Neuronal stem cell (in vitro differentiated cells): ENCODE results near the gene ZNF816.
A peak's percentile ranks its signal among the peaks of the same experiment; 100 is the strongest.

Source experiments
- DNase-seq: peaks from one replicate; pipeline ENCODE4 v3.0.0-alpha.2; 2013; ENCODE audit warnings: low spot score
- H2AFZ ChIP-seq: one replicate; pipeline ENCODE4 v1.6.1; 2013; ENCODE audit warnings: mild to moderate bottlenecking, low read length, inconsistent platforms
- H2AK5ac ChIP-seq: 2 replicates; pipeline ENCODE4 v1.6.1; 2013; ENCODE audit warnings: low read depth, mild to moderate bottlenecking, inconsistent platforms, low read length, moderate library complexity, mixed read lengths
- H2BK120ac ChIP-seq: 2 replicates; pipeline ENCODE4 v1.6.1; 2013; ENCODE audit warnings: low read depth, mild to moderate bottlenecking, inconsistent platforms, low read length, moderate library complexity, mixed read lengths
- H2BK12ac ChIP-seq: one replicate; pipeline ENCODE4 v1.6.1; 2013; ENCODE audit warnings: low read length, inconsistent platforms
- H2BK15ac ChIP-seq: 2 replicates; pipeline ENCODE4 v1.6.1; 2013; ENCODE audit warnings: mild to moderate bottlenecking, low read length, inconsistent platforms, mixed read lengths
- H2BK5ac ChIP-seq: one replicate; pipeline ENCODE4 v1.6.1; 2013; ENCODE audit warnings: inconsistent platforms, mild to moderate bottlenecking, low read length, moderate library complexity
- H3K14ac ChIP-seq: one replicate; pipeline ENCODE4 v1.6.1; 2013; ENCODE audit warnings: low read length, inconsistent platforms
- H3K18ac ChIP-seq: 2 replicates; pipeline ENCODE4 v1.6.1; 2013; ENCODE audit warnings: low read length, inconsistent platforms
- H3K23ac ChIP-seq: 2 replicates; pipeline ENCODE4 v1.6.1; 2013; ENCODE audit warnings: low read depth, mild to moderate bottlenecking, mixed read lengths, low read length, inconsistent platforms; ENCODE audit not compliant: poor library complexity
- H3K27ac ChIP-seq: replicated peaks from 3 replicates; pipeline ENCODE4 v1.5.1; 2013; ENCODE audit warnings: low read length, inconsistent platforms
- H3K27me3 ChIP-seq, 3 experiments: 2 replicates each; pipeline ENCODE4 v1.6.1; 2013; ENCODE audit warnings: low read length in 3 of 3, mild to moderate bottlenecking in 2 of 3, inconsistent platforms in 1 of 3, low read depth in 1 of 3, mixed read lengths in 1 of 3, moderate library complexity in 1 of 3; ENCODE audit not compliant: control insufficient read depth in 3 of 3, insufficient read depth in 3 of 3
- H3K36me3 ChIP-seq, 2 donors: replicated peaks in 1 of 2; 2 replicates each; pipeline ENCODE4 v1.6.1; 2013; ENCODE audit warnings: low read length in 2 of 2; ENCODE audit not compliant: control insufficient read depth in 2 of 2, insufficient read depth in 2 of 2
- H3K4ac ChIP-seq: 2 replicates; pipeline ENCODE4 v1.6.1; 2013; ENCODE audit warnings: inconsistent platforms, mild to moderate bottlenecking, low read length, moderate library complexity
- H3K4me1 ChIP-seq, 2 donors: 1 replicate in 1 of 2; 2 replicates in 1 of 2; pipeline ENCODE4 v1.6.1; 2013; ENCODE audit warnings: low read length in 2 of 2, low read depth in 1 of 2; ENCODE audit not compliant: control insufficient read depth in 2 of 2, insufficient read depth in 1 of 2
- H3K4me2 ChIP-seq: one replicate; pipeline ENCODE4 v1.6.1; 2013; ENCODE audit warnings: mild to moderate bottlenecking, low read length, inconsistent platforms; ENCODE audit not compliant: insufficient read depth, poor library complexity, severe bottlenecking
- H3K4me3 ChIP-seq, 2 donors: 2 replicates each; pipeline ENCODE4 v1.5.1; 2013; ENCODE audit warnings: low read length in 2 of 2, mild to moderate bottlenecking in 2 of 2, inconsistent platforms in 1 of 2, moderate library complexity in 1 of 2
- H3K79me1 ChIP-seq: one replicate; pipeline ENCODE4 v1.6.1; 2013; ENCODE audit warnings: low read depth, mild to moderate bottlenecking, inconsistent platforms, low read length, moderate library complexity
- H3K9ac ChIP-seq: one replicate; pipeline ENCODE4 v1.6.1; 2013; ENCODE audit warnings: mild to moderate bottlenecking, low read depth, low read length, inconsistent platforms; ENCODE audit not compliant: poor library complexity
- H3K9me3 ChIP-seq, 2 donors: replicated peaks in 1 of 2; 2 replicates each; pipeline versions ENCODE3 to v1.6.1; 2013; ENCODE audit warnings: low read length in 2 of 2, mild to moderate bottlenecking in 2 of 2, inconsistent platforms in 1 of 2, low read depth in 1 of 2, mixed read lengths in 1 of 2, moderate library complexity in 1 of 2; ENCODE audit not compliant: control insufficient read depth in 2 of 2, insufficient read depth in 1 of 2
- H4K8ac ChIP-seq: one replicate; pipeline ENCODE4 v1.6.1; 2013; ENCODE audit warnings: low read depth, mild to moderate bottlenecking, inconsistent platforms, low read length, moderate library complexity
- H4K91ac ChIP-seq: one replicate; pipeline ENCODE4 v1.6.1; 2013; ENCODE audit warnings: low read length, low read depth, mild to moderate bottlenecking, inconsistent platforms; ENCODE audit not compliant: poor library complexity
- WGBS, 2 donors: extraction: QIAGEN DNeasy Blood & Tissue Kit; methylation state at CpG; one replicate each; pipeline ENCODE4 v1.1.7; 2013; ENCODE audit warnings: missing lambda C conversion rate in 2 of 2, mixed read lengths in 1 of 2; ENCODE audit not compliant: insufficient read length in 2 of 2, insufficient replicate concordance in 1 of 2; ENCODE audit errors: extremely low coverage in 2 of 2; 5-methylcytosine and 5-hydroxymethylcytosine counted together

The ZNF816 gene

DNA sequence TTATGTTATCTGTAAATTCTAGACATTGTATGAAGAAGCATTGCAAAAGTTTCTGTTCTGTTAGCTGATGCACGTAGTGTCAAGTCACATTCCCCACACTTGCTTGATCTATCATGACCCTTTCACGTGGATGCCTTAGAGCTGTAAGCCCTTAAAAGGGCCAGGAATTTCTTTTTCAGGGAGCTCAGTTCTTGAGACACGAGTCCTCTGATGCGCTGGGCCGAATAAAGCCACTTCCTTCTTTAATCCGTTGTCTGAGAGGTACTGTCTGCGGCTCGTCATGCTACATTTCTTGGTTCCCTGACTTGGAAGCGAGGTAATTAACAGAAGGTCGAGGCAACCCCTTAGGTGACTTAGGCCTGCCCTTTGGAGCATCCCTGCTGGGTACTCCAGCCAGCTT lies 5.8 kb downstream of the ZNF816 start:
- H3K27me3 ChIP-seq: no peaks in the 10 kb centered on the region
- no peak overlapping the region for H2AFZ ChIP-seq
- no peak overlapping the region for H3K4me2 ChIP-seq
- no peak overlapping the region for H2BK15ac ChIP-seq
- peaks cover 19 to 92% of the 10 kb centered on the region in 2 donors for H3K9me3 ChIP-seq
- no peak overlapping the region for H3K27ac ChIP-seq
- no peak for DNase-seq
- no peak overlapping the region for H4K8ac ChIP-seq
- H3K18ac ChIP-seq: no peak overlapping the region
- H3K4ac ChIP-seq: no peak overlapping the region
- no peak overlapping the region for H3K9ac ChIP-seq
- H3K4me3 ChIP-seq: no peak overlapping the region
- H4K91ac ChIP-seq: no peak overlapping the region
- peaks cover 3% of the 10 kb centered on the region for H3K79me1 ChIP-seq
- no peak overlapping the region for H3K14ac ChIP-seq
- peaks cover 0 to 4% of the 10 kb centered on the region in 2 donors for H3K4me1 ChIP-seq
- peaks cover 35 to 87% of the 10 kb centered on the region in 2 donors for H3K36me3 ChIP-seq
- H3K23ac ChIP-seq: no peak overlapping the region
- H2AK5ac ChIP-seq: no peak overlapping the region
- H2BK5ac ChIP-seq: no peak overlapping the region
- no CpG with 5 or more reads among the region's 10 CpGs for WGBS, 2 donors
- no peak overlapping the region for H2BK12ac ChIP-seq
- no peak overlapping the region for H2BK120ac ChIP-seq

DNA sequence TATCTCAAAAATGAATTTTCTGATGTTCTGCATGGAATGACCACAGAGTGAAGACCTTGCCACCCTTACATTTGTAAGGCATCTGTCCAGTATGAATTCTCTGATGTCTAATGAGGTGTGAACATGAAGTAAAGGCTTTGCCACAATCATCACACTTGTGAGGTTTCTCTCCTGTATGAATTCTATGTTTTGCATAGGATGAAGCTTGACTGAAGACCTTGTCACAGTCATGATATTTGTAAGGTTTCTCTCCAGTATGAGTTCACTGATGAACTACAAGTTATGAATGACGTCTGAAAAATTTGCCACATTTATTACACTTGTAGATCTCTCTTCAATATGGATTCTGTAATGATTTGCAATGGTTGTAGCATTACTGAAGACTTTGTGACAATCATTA lies 13.3 kb downstream of the ZNF816 start:
- Histone ChIP-seq H4K91ac (no peak overlapping the region), H3K4ac (no peak overlapping the region), H3K14ac (no peak overlapping the region), H2BK120ac (no peak overlapping the region), H3K4me2 (no peak overlapping the region), H3K27me3 (no peaks in the 10 kb centered on the region), H3K9ac (no peak overlapping the region), H3K4me3 (no peak overlapping the region), H3K27ac (no peak overlapping the region), H3K18ac (no peak overlapping the region), H2AFZ (no peak overlapping the region), H3K9me3 (peaks cover 34 to 75% of the 10 kb centered on the region in 2 donors), H4K8ac (no peak overlapping the region), H3K23ac (no peak overlapping the region), H2BK12ac (no peak overlapping the region), H2BK5ac (no peak overlapping the region), H3K4me1 (peaks cover 0 to 3% of the 10 kb centered on the region in 2 donors), H2BK15ac (no peak overlapping the region), H3K79me1 (no peaks in the 10 kb centered on the region), H2AK5ac (no peak overlapping the region), H3K36me3 (peaks cover 32 to 62% of the 10 kb centered on the region in 2 donors)
- no peak for DNase-seq
- WGBS, 2 donors: no CpG with 5 or more reads among the region's 1 CpG

DNA sequence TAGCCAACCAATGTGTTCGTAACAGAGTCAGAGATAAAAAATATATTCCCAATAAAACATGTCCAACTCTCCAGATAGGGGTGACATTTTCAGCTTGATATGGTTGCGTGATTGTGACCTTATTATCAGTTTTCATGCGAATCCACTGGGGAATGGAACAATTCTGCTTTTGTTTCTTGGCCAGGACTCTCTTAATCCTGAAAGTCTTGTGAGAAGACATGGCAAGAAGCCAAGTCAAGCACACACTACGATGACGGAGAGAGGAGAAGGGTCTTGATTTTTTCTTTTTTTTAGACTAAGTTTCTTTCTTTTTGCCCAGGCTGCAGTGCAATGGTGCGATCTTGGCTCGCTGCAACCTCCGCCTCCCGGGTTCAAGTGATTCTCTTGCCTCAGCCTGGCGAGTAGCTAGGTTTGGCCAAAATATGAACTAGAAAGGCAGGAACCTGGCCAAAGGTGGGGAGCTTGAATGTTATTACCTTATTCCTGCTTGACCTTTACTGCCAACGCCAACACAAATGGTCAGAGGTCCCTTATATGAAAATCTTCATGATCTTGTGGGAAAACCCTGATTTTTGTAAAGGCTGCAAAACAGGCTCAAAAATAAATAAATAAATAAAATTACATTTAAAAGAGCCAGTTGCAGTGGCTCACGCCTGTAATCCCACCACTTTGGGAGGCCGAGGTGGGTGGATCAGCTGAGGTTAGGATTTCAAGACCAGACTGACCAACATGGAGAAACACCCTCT lies 14.5 kb downstream of the ZNF816 start:
- Histone ChIP-seq H3K18ac (no peak overlapping the region), H3K4ac (no peak overlapping the region), H2BK120ac (no peak overlapping the region), H3K27me3 (no peaks in the 10 kb centered on the region), H4K91ac (no peak overlapping the region), H2BK12ac (no peak overlapping the region), H3K4me3 (no peak overlapping the region), H2AFZ (no peak overlapping the region), H2BK15ac (no peak overlapping the region), H3K27ac (no peak overlapping the region), H4K8ac (no peak overlapping the region), H3K79me1 (no peaks in the 10 kb centered on the region), H3K4me1 (peaks cover 0 to 3% of the 10 kb centered on the region in 2 donors), H3K23ac (no peak overlapping the region), H3K9me3 (peaks cover 33 to 66% of the 10 kb centered on the region in 2 donors), H2AK5ac (no peak overlapping the region), H3K4me2 (no peak overlapping the region), H3K9ac (no peak overlapping the region), H3K14ac (no peak overlapping the region), H3K36me3 (peaks cover 31 to 52% of the 10 kb centered on the region in 2 donors), H2BK5ac (no peak overlapping the region)
- no CpG with 5 or more reads among the region's 13 CpGs for WGBS, 2 donors
- DNase-seq: no peak

DNA sequence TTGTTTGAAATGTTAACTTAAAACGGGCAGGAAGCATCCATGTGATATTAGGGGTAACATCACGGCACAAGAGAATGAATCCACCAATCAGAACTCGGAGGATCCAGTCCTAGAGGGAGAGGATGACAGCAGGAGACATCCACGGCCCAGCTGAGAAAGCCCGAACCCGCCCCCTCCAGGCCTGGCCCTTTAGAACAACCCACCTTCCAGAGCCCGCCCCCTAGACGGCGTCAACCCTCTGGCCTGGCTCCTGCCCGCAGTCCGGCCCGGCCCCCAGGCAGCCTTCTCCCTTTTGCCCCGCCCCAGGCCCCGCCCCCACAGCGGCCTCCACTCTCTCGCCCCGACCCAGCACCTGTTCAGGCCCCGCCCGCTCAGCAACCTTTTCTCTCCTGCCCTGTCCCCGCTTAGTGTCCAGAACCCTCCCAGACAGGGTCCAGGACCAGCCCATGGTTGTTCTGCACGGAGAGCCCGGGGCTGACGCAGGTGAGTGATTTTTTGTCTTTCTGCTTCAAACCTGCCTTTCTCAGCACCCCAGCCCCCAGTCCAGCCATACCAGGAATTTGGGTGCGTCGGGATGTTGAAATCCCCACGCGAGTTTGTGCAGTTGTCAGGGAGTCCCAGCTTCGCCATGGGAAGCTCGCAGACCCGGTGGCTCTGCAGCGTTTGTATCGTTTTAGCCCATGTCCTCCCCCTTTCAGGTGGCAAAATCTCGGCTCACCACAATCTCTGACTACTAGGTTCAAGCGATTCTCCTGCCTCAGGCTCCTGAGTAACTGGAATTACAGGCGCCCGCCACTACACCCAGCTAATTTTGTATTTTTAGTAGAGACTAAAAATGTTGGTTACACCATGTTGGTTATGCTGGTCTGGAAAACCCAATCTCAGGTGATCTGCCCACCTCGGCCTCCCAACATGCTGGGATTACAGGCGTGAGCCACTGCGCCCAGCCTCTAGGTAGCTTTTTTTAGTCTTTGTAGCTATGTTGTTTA lies 16.1 kb downstream of the ZNF816 start:
- DNase-seq: no peak
- H3K9ac ChIP-seq: no peak overlapping the region

More for the DNA sequence above, 16.1 kb downstream of the ZNF816 start:
- no peak overlapping the region for H2BK120ac ChIP-seq
- H3K14ac ChIP-seq: peak overlapping the region; percentile 38
- H3K23ac ChIP-seq: no peak overlapping the region
- no peak overlapping the region for H3K18ac ChIP-seq
- no peak overlapping the region for H2AFZ ChIP-seq
- H3K4me2 ChIP-seq: no peak overlapping the region
- peaks cover 3% of the 10 kb centered on the region in 2 donors for H3K4me1 ChIP-seq
- H3K27ac ChIP-seq: no peak overlapping the region
- no peak overlapping the region for H2BK12ac ChIP-seq
- H3K36me3 ChIP-seq: peaks cover 18 to 36% of the 10 kb centered on the region in 2 donors
- H4K91ac ChIP-seq: no peak overlapping the region
- no peak overlapping the region for H2BK5ac ChIP-seq
- H3K9me3 ChIP-seq: peaks cover 25 to 50% of the 10 kb centered on the region in 2 donors
- no peak overlapping the region for H4K8ac ChIP-seq
- no CpG with 5 or more reads among the region's 39 CpGs for WGBS, 2 donors
- no peaks in the 10 kb centered on the region for H3K27me3 ChIP-seq
- no peak overlapping the region for H3K4ac ChIP-seq
- H2AK5ac ChIP-seq: no peak overlapping the region
- no peak overlapping the region for H3K4me3 ChIP-seq
- no peak overlapping the region for H2BK15ac ChIP-seq
- H3K79me1 ChIP-seq: no peaks in the 10 kb centered on the region
